NCI-H345 treated with DMSO at 0.1 percent for 48 hours (cell line): ENCODE results near the gene OR52B2.
"Not testable (repeated sequence)": the region's sequence is repeated elsewhere in the genome, so short reads cannot be mapped to it uniquely, and the experiment has no call there.

ENCODE experiments used
- DNase-seq: peaks from one replicate; lab custom pipeline; 2025; ENCODE audit not compliant: unreplicated experiment; lab: John Stamatoyannopoulos, UW

The OR52B2 gene

DNA sequence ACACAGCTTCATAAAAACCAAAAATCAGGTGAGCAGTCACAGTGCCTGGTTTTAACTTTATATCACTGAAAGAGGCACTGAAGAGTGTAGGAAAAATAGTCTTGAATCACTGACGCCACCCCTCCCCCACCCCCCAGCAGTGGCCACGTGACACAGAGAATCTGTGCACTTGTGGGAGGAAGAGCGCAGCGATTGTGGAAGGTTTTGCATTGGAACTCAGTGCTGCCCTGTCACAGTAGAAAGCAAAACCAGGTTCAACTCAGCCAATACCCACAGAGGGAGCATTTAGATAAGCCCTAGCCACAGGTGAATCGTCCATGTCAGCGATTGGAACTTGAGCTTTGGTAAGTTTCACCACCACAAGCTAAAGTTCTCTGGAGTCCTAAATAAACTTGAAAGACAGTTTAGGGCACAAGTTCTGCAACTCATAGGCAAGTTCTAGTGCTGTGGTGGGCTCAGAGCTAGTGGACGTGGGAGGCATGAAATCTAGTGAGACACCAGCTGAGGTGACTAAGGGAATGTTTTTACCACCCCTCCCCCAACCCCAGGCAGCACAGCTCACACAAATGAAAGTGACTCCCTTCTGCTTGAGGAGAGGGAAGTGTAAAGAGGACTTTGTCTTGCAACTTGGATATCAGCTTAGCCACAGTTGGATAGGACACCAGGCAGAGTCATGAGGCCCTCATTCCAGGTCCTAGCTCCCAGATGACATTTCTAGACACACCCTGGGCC is 13.3 kb downstream of the OR52B2 start:
- no peak for DNase-seq

DNA sequence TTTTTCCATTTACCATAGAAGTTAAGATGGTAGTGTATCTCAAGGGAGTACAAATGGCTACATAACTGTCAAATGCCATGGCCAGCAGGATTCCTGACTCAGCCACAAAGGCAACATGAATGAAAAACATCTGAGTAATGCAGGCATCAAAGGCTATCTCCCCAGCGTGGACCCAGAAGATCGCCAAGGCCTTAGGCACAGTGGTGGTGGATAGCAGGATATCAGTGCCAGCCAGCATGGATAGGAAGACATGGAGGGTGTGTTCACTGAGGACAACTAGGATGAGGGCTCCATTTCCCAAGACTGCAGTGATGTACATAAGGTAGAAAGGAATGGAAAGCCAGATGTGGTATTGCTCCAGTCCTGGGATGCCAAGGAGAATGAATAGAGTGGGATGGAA is 18.0 kb downstream of the OR52B2 start:
- DNase-seq: no peak

DNA sequence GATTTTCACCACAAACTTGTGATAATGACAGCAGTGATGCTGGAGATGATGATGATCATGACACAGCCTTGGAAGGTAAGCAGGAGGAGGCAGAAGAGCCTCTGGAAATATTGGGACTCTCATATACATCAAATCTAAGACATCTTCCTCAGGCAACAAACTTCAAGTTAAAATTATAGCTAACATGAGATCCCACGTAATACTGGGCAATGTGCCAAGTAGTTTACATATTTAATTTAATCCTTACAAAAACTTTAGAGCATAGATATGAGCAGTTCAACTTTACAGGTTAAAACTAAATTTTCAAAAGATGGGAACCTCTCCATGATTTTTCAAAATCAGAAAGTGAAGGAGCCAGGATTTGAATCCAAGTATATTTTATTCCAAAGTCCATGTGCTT is 19.0 kb downstream of the OR52B2 start:
- DNase-seq: no peak

DNA sequence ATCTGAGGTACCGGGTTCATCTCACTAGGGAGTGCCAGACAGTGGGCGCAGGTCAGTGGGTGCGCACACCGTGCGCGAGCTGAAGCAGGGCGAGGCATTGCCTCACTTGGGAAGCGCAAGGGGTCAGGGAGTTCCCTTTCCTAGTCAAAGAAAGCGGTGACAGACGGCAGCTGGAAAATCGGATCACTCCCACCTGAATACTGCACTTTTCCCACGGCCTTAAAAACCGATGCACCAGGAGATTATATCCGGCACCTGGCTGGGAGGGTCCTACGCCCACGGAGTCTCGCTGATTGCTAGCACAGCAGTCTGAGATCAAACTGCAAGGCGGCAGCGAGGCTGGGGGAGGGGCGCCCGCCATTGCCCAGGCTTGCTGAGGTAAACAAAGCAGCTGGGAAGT is 26.4 kb downstream of the OR52B2 start:
- DNase-seq: peak; percentile 26

DNA sequence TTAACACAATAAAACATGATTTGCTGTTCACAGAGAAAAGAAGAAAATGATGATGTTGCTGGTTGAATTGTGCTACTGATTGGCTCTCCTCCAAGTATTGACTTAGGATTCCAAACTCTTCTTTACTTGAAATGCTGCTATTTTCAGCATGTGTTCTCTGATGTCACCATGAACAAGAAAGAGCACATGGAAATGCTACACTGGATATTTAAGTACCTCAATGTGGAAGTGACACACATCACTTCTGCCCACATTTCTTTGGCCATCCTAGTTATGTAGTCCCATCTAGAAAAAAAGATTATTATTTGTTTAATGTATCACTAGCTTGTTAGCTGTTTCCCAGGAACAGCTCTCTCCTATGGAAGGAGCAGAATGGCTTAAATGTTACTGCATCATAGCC is 27.2 kb downstream of the OR52B2 start:
- peak; percentile 46 for DNase-seq

DNA sequence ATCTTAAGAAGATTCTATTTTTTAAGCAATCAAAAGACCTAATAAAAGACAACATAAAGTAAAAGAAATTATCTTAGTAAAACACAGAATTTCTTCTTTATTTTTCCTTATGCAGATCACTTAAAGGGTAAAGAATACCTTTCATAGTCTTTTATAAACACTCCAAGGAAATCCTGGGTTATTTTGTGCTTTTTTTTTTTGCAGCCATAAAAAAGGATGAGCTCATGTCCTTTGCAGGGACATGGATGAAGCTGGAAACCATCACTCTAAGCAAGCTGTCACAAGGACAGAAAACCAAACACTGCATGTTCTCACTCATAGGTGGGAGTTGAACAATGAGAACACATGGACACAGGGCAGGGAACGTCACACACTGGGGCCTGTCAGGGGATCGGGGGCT is 34.2 kb downstream of the OR52B2 start:
- not testable (repeated sequence) for DNase-seq

DNA sequence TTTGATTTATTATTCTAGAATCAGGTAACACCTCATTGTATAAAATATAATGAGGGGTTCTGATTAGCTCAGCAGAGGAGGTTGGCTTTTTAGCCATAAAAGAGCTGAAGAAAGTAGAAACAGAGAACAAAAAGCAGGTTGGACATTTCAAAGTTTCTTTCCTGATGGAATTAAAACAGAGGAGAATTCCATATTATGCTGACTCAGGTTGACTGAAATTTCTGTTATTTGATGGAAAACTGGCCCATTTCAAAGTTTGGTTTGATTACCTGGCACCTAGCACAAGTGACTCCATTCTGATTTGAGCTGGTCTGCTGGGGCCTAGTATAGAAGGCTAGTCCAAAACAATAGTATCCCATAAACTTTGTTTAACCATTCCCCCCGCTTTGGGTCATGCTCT is 37.7 kb downstream of the OR52B2 start:
- no peak for DNase-seq

DNA sequence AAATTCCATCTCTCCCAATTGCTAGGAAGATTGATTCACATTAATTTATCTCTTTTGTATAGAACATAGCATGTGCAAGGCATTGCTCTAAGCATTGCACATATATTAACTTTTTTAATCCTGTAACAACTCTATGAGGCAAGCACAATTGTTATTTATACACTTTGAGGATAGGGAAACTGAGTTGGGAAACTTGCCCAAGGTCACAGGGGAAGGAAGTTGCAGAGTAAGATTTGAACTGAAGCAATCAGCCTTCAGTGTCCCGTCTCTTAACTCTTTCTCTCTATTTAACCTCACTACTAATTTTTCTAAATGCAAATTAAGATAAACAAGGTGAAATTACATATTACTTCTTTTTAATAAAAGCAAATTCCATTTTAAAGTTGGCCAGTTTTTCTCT is 40.5 kb downstream of the OR52B2 start:
- no peak for DNase-seq

DNA sequence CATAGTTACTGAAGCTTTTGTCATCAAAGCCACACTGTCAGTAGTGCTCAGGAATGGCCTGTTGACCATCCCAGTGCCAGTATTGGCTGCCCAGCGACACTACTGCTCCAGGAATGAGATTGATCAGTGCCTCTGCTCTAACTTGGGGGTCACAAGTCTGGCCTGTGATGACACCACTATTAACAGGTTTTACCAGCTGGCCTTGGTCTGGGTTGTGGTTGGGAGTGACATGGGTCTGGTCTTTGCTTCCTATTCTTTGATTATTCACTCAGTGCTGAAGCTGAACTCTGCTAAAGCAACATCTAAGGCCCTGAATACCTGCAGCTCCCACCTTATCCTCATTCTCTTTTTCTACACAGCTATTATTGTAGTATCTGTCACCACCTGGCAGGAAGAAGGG is 41.1 kb downstream of the OR52B2 start:
- DNase-seq: no peak

DNA sequence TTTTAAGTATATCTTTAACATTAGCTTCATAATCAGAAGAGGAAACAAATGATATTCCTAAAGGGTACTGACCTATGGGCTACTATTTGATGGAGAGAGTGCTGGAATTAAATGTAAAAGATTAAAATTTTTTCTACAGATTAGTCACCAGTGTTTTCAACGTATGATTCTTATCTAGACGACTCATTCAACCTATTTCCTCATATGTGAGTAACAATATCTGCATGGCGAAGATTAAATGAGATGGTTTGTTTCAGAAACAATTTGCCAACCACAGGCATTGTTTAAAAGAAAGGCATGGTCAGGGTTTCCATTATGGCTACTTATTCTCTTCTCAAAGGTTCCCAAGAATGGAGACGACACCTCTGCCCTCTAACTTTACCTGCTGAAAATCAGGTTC is 42.2 kb downstream of the OR52B2 start:
- no peak for DNase-seq

DNA sequence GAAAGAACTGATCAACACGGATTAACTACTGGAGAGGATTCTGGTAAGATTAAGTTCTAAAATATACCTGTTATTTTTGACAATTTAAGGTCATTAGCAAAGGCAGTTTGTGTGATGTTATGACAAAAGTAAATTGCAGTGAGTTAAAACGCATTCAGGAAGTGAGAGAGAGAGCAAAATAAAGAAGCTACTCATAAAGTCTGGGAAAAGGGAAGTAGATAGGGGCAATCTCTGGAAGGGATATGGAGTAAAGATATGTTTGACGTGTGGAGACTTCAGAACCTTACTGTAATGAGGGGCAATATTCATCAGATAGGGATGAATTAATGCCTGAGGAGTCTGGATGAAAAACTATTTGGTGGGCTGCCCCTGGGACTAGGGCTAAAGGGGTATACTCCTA is 45.9 kb downstream of the OR52B2 start:
- DNase-seq: no peak
